ENCODE results near the gene LRP4. TPM values are rescaled to one million over a fixed set of nuclear protein-coding genes. Genes with fewer than 3 reads are reported as not detected.

The LRP4 gene
- total and polyA plus RNA-seq, 2 of the 13 experiments (the other 11 are each of a cell fraction or from before 2014, with no cell fraction given), result 4.7 to 13.3 TPM

DNA sequence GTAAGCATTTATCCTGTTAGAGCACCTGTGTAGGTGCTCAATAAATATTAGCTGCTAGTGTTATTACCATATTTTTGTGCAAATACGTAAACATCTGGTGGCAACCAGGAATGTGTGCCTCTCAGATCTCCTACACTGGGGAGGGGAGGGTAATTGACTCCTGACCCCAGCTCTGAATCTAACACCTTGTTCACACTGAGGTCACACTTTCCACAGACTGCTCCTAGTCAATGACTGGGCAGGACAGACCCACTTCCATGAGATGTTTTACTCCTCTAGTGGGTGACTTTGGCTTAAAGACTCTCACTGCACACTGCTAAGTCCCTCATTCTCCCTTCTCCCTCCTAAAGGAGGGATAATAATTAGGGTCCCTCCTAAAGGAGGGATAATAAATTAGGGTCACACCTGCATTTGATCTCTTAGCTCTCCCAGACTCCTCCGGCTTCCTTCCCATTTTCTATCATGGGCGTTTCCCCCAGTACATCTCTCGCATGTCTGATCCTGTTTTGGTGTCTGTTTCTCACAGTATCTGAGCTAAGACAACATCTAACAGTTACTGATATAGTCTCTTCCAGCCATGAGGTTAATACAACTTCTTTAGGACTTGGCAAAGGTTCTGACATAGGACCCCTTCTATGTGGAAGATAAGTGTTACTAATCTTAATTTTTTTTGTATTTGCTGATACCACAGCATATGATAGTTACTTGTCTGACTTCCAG is 26.2 kb upstream of the LRP4 start:
- TF ChIP-seq MEF2D (CRISPR knock-in tag; IDR thresholded peaks at IDR 0.05) (no peak), RBFOX2 (IDR thresholded peaks at IDR 0.05; ENCODE audit: low read depth, low read length) (no peak), ZNF230 (CRISPR knock-in tag; IDR thresholded peaks at IDR 0.05) (no peak), ESRRA (CRISPR knock-in tag; IDR thresholded peaks at IDR 0.05; ENCODE audit: low read depth) (no peak), ZNF569 (CRISPR knock-in tag; IDR thresholded peaks at IDR 0.05; ENCODE audit: borderline replicate concordance) (no peak), STAT5B (CRISPR knock-in tag; IDR thresholded peaks at IDR 0.05) (no peak), HCFC1 (IDR thresholded peaks at IDR 0.05; ENCODE audit: low read depth, low read length) (no peak), ZFP90 (CRISPR knock-in tag; IDR thresholded peaks at IDR 0.05; ENCODE audit: borderline replicate concordance) (no peak)
- TF ChIP-seq, protein P1, sequence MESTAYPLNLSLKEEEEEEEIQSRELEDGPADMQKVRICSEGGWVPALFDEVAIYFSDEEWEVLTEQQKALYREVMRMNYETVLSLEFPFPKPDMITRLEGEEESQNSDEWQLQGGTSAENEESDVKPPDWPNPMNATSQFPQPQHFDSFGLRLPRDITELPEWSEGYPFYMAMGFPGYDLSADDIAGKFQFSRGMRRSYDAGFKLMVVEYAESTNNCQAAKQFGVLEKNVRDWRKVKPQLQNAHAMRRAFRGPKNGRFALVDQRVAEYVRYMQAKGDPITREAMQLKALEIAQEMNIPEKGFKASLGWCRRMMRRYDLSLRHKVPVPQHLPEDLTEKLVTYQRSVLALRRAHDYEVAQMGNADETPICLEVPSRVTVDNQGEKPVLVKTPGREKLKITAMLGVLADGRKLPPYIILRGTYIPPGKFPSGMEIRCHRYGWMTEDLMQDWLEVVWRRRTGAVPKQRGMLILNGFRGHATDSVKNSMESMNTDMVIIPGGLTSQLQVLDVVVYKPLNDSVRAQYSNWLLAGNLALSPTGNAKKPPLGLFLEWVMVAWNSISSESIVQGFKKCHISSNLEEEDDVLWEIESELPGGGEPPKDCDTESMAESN (CRISPR knock-in tag; conservative IDR thresholded peaks at IDR 0.05), result no peak
- TF ChIP-seq, protein P2, sequence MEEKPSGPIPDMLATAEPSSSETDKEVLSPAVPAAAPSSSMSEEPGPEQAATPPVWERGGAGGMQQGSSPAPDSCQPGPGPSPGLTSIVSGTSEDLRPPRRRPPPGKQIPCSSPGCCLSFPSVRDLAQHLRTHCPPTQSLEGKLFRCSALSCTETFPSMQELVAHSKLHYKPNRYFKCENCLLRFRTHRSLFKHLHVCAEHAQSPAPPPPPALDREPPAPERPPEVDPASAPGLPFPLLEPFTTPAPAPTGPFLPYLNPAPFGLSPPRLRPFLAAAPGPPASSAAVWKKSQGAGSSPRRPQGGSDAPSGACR (CRISPR knock-in tag; IDR thresholded peaks at IDR 0.05), result no peak
- no peak overlapping the region for H2AFZ ChIP-seq (ENCODE audit: low read length)
- no peak overlapping the region for H3K9ac ChIP-seq (ENCODE audit: insufficient read depth, low read depth, low read length)
- ChIA-PET CTCF (ENCODE audit: low intra/inter-chr PET ratio, low total read pairs) (no interaction called here), POLR2A (no interaction called here)
- H3K9me3 ChIP-seq (ENCODE audit: low read length), result no peaks in the 10 kb centered on the region
- H3K4me3 ChIP-seq (replicated peaks in 1 of 3; ENCODE audit: insufficient read depth in 1 of 3, low read depth in 2 of 3, low read length in 3 of 3), result no peak overlapping the region
- intact Hi-C loops (cut with micrococcal nuclease; ENCODE audit: unreplicated experiment) (no loop called here), in situ Hi-C loops (cut with HindIII; ENCODE audit: extremely low pct_ligation_motif_present, low pct_unique_long_range_greater_than_20kb) (no loop called here)
- DNase-seq (ENCODE audit: low spot score), result no peak
- BruUV-seq (replicated peaks), result no TSS peak
- no peak for FAIRE-seq
- 95% methylated on average over 4 of the region's 4 CpGs for WGBS (ENCODE audit: low lambda C conversion rate)
- H3K27ac ChIP-seq (ENCODE audit: extremely low read length, insufficient read depth, low read length), result no peak overlapping the region
- no peaks in the 10 kb centered on the region for H3K27me3 ChIP-seq (ENCODE audit: control insufficient read depth in 1 of 2, insufficient read depth in 2 of 2, low read length in 2 of 2)
- H3K4me1 ChIP-seq (ENCODE audit: insufficient read depth, low read length), result peaks cover 28% of the 10 kb centered on the region
- H3K4me2 ChIP-seq (ENCODE audit: low read depth, low read length), result no peak overlapping the region
- no peaks in the 10 kb centered on the region; a peak in 1 of 5 replicates for H3K36me3 ChIP-seq (replicated peaks in 1 of 2; ENCODE audit: control insufficient read depth in 1 of 2, insufficient read depth in 2 of 2, low read length in 2 of 2)
- no peaks in the 10 kb centered on the region for H3K79me2 ChIP-seq (ENCODE audit: insufficient read depth, low read length)
- no peak for ATAC-seq
- no peaks in the 10 kb centered on the region for H4K20me1 ChIP-seq (ENCODE audit: insufficient read depth, low read length)

Measured in HepG2 (cell line).